Spinal cord (tissue), 10 donors: Measurements from ENCODE around the gene MED15. TPM values are rescaled to one million over a fixed set of nuclear protein-coding genes. Genes with fewer than 3 reads are reported as not detected.
"Not testable (repeated sequence)": the region's sequence is repeated elsewhere in the genome, so short reads cannot be mapped to it uniquely, and the experiment has no call there.

Experiments
- DNase-seq, 6 donors: peaks; one replicate each; pipeline versions ENCODE4 v3.0.0 to v3.0.0-alpha.2; 2013 to 2015; ENCODE audit warnings: low spot score in 6 of 6, low read depth in 4 of 6
- H3K27ac ChIP-seq: one replicate; pipeline ENCODE4 v1.5.1; 2013; ENCODE audit warnings: low read depth, low read length, control low read depth
- H3K27me3 ChIP-seq: one replicate; pipeline ENCODE4 v1.6.1; 2013; ENCODE audit warnings: low read length; ENCODE audit not compliant: control insufficient read depth, insufficient read depth
- H3K36me3 ChIP-seq: one replicate; pipeline ENCODE4 v1.6.1; 2013; ENCODE audit warnings: low read length; ENCODE audit not compliant: control insufficient read depth, insufficient read depth
- H3K4me1 ChIP-seq: one replicate; pipeline ENCODE4 v1.6.1; 2013; ENCODE audit warnings: low read length; ENCODE audit not compliant: control insufficient read depth, insufficient read depth
- H3K4me3 ChIP-seq: one replicate; pipeline ENCODE4 v1.5.1; 2013; ENCODE audit warnings: low read depth, low read length, control low read depth
- H3K9me3 ChIP-seq: one replicate; pipeline ENCODE4 v1.6.1; 2013; ENCODE audit warnings: low read length; ENCODE audit not compliant: control insufficient read depth, insufficient read depth
- WGBS: methylation state at CpG from one replicate; pipeline ENCODE4 v1.1.5; 2013; ENCODE audit warnings: missing lambda C conversion rate; ENCODE audit not compliant: insufficient coverage; 5-methylcytosine and 5-hydroxymethylcytosine counted together
- polyA plus RNA-seq, 2 donors: library from polyadenylated mRNA; unstranded; fragments of 120-200 nt; gene quantifications; one replicate each; pipeline ENCODE4 v1.2.1, GENCODE V29; 2013; ENCODE audit not compliant: insufficient read length in 2 of 2
- total RNA-seq, 2 donors: library from RNA; depleted of rRNA in 1 of 2; stranded (reverse); fragments of 120-200 nt in 1 of 2; fragments of >200 nt in 1 of 2; gene quantifications; one replicate each; pipeline versions ENCODE4 v1.2.3 to v1.2.4, GENCODE V29; 2013 to 2014
- donor health status: healthy.

MED15 gene
- total and polyA plus RNA-seq, 4 donors, result 16.1 to 67.8 (median 36.4) TPM

- WGBS, result no CpG with 5 or more reads among the region's 5 CpGs
- H3K36me3 ChIP-seq, result peaks cover 55% of the 10 kb centered on the region
- peaks cover 6% of the 10 kb centered on the region for H3K4me1 ChIP-seq
- no peaks in the 10 kb centered on the region for H3K27me3 ChIP-seq
- no peak overlapping the region for H3K27ac ChIP-seq
- DNase-seq, result no peak
- no peak overlapping the region for H3K4me3 ChIP-seq
- no peaks in the 10 kb centered on the region for H3K9me3 ChIP-seq
Observed at GRCh38 chr22:20465759-20466077, 41.7 kb upstream of the MED15 start.

- H3K27me3 ChIP-seq, result no peaks in the 10 kb centered on the region
- no peak overlapping the region for H3K27ac ChIP-seq
- H3K9me3 ChIP-seq, result no peaks in the 10 kb centered on the region
- DNase-seq, result no peak
- 67% methylated on average over 3 of the region's 3 CpGs for WGBS
- peaks cover 62% of the 10 kb centered on the region for H3K36me3 ChIP-seq
- H3K4me1 ChIP-seq, result peaks cover 6% of the 10 kb centered on the region
- no peak overlapping the region for H3K4me3 ChIP-seq
Observed at GRCh38 chr22:20466659-20467379, 40.6 kb upstream of the MED15 start.

- no peaks in the 10 kb centered on the region for H3K9me3 ChIP-seq
- no peak for DNase-seq
- 90% methylated on average over 5 of the region's 6 CpGs for WGBS
- no peaks in the 10 kb centered on the region for H3K4me1 ChIP-seq
- H3K4me3 ChIP-seq, result no peak overlapping the region
- no peak overlapping the region for H3K27ac ChIP-seq
- H3K36me3 ChIP-seq, result peaks cover 61% of the 10 kb centered on the region
- no peaks in the 10 kb centered on the region for H3K27me3 ChIP-seq
Observed at GRCh38 chr22:20469110-20469868, 38.1 kb upstream of the MED15 start.

GRCh38 chr22:20470525-20470924, 36.9 kb upstream of the MED15 start:
- DNase-seq, H3K27ac ChIP-seq, H3K4me3 ChIP-seq, H3K9me3 ChIP-seq, H3K27me3 ChIP-seq, H3K4me1 ChIP-seq: not testable (repeated sequence)
- peaks cover 49% of the 10 kb centered on the region for H3K36me3 ChIP-seq
- WGBS, result 86% methylated on average over 1 of the region's 2 CpGs

GRCh38 chr22:20471126-20471833, 36.1 kb upstream of the MED15 start:
- no peak overlapping the region for H3K4me3 ChIP-seq
- no peaks in the 10 kb centered on the region for H3K4me1 ChIP-seq
- DNase-seq, result no peak
- 83% methylated on average over 6 of the region's 9 CpGs for WGBS
- no peaks in the 10 kb centered on the region for H3K27me3 ChIP-seq
- no peaks in the 10 kb centered on the region for H3K9me3 ChIP-seq
- H3K36me3 ChIP-seq, result peaks cover 45% of the 10 kb centered on the region
- no peak overlapping the region for H3K27ac ChIP-seq

GRCh38 chr22:20472629-20473442, 34.6 kb upstream of the MED15 start:
- DNase-seq, result no peak
- no peaks in the 10 kb centered on the region for H3K27me3 ChIP-seq
- H3K9me3 ChIP-seq, result no peaks in the 10 kb centered on the region
- H3K36me3 ChIP-seq, result peaks cover 37% of the 10 kb centered on the region
- H3K4me1 ChIP-seq, result no peaks in the 10 kb centered on the region
- H3K27ac ChIP-seq, result no peak overlapping the region
- 93% methylated on average over 6 of the region's 11 CpGs for WGBS
- H3K4me3 ChIP-seq, result no peak overlapping the region

GRCh38 chr22:20475115-20475436, 32.3 kb upstream of the MED15 start:
- Histone ChIP-seq H3K9me3 (peaks cover 3% of the 10 kb centered on the region), H3K36me3 (peaks cover 23% of the 10 kb centered on the region), H3K27me3 (no peaks in the 10 kb centered on the region), H3K4me1 (no peaks in the 10 kb centered on the region), H3K4me3 (no peak overlapping the region), H3K27ac (no peak overlapping the region)
- WGBS, result no CpG with 5 or more reads among the region's 4 CpGs
- DNase-seq, result no peak

- WGBS, result 93% methylated on average over 9 of the region's 12 CpGs
- H3K4me3 ChIP-seq, DNase-seq, H3K9me3 ChIP-seq, H3K4me1 ChIP-seq, H3K27me3 ChIP-seq, H3K27ac ChIP-seq: not testable (repeated sequence)
- H3K36me3 ChIP-seq, result peaks cover 18% of the 10 kb centered on the region
Observed at GRCh38 chr22:20475569-20475968, 31.8 kb upstream of the MED15 start.

GRCh38 chr22:20478059-20478458, 29.4 kb upstream of the MED15 start:
- H3K4me3 ChIP-seq, H3K27ac ChIP-seq, H3K9me3 ChIP-seq, H3K27me3 ChIP-seq, DNase-seq, H3K4me1 ChIP-seq: not testable (repeated sequence)
- H3K36me3 ChIP-seq, result peaks cover 10% of the 10 kb centered on the region
- no CpG with 5 or more reads among the region's 6 CpGs for WGBS
